HG02981 (cell line): ENCODE measurements around the gene SF3A2.
"Not testable (repeated sequence)": the region's sequence is repeated elsewhere in the genome, so short reads cannot be mapped to it uniquely, and the experiment has no call there.

ENCODE experiments used
- ATAC-seq: cut with Tn5 transposase; IDR thresholded peaks from one replicate; pipeline ENCODE4 v1.9.1; 2021; ENCODE audit warnings: mild to moderate bottlenecking, moderate library complexity; ENCODE audit not compliant: unreplicated experiment

SF3A2 gene

DNA sequence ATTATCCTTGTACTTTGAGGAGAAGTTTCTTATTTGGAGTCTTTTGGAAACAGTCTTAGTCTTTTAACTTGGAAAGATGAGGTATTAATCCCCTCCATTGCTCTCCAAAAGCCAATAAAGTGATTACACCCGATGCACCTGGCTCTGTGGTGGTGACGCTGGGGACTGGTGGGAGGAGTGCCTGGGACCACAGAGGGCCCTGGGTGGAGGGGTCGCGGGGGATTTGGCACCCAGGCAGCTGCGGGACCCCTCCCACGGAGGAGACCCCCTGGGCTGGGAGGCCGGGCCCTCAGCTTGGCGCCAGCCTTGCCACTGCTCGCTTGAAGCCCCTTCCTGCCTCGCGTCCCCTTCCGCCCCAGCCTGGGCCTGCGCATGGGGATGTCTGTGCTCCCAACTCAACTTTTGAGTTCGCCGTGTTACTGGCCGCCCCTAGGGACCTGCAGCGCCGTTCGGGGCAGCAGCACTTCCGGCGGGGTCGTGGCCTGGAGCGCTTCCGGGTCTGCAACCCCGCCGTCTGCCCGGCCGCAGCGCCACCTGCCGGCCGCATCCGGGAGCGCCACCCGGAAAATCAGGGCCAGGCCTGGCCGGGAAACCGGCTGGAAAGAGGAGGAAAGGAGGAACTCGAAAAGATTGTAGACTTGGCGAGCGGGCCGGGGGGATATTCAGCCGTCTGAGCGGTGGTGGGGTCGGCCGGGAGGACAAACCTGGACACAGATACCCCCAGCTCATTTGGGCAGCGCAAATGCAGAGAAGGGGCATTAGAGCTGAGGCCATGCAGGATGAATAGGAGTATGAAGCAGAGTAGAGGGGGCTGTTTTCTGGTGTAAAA is 36.9 kb downstream of the SF3A2 start:
- peak; percentile 30 for ATAC-seq

DNA sequence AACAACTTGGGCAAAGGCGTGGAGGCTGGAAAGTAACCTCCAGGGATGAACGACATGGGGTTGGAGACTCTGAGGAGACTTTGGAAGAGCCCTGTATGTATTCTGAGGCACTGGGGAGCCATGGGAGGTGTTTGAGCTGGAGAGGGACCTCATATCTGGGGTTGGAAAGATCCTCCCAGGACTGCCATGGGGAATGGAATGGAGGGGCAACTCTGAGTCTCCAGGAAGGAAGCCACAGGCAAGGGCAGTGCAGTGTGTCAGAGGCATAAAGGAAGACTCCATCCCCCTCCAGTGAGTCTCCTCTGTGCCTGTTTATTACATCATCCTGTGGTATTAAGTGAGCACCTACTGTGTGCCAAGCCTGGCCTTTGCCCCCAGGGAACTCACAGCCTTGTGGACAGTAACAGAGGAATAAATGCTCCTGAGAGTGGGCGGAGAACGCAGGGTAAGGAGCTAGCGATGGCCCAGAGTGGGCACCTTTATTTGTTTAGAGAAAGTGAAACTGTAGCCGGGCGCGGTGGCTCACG is 37.6 kb downstream of the SF3A2 start:
- ATAC-seq: no peak

DNA sequence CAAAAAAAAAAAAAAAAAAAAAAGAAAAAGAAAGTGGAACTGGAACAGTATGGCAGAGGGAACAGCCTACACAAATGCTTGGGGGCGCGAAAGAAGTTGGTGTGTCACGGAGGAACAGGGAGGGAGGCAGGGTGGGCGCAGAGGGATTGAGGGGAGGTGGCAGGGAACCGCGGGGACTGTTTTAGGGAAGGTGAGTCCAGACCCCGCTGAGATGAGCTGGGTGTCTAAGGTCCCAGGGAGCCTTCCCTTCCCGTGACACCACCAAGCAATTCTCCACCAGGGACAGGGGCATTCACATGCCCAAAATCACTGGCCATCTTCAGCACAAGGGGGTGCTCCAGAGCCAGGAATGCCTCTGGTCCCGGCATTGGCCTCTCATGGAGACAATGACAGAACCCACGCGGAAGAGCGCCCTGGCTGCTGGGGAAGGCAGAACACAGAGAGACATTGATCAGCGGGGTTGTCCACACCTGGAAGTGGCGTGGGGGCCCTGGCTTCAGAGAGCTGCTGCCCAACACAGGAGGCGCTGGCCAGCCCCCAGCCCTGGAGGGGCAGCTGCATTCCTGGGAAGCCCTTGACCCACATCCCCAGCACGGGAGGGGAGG is 38.4 kb downstream of the SF3A2 start:
- no peak for ATAC-seq

DNA sequence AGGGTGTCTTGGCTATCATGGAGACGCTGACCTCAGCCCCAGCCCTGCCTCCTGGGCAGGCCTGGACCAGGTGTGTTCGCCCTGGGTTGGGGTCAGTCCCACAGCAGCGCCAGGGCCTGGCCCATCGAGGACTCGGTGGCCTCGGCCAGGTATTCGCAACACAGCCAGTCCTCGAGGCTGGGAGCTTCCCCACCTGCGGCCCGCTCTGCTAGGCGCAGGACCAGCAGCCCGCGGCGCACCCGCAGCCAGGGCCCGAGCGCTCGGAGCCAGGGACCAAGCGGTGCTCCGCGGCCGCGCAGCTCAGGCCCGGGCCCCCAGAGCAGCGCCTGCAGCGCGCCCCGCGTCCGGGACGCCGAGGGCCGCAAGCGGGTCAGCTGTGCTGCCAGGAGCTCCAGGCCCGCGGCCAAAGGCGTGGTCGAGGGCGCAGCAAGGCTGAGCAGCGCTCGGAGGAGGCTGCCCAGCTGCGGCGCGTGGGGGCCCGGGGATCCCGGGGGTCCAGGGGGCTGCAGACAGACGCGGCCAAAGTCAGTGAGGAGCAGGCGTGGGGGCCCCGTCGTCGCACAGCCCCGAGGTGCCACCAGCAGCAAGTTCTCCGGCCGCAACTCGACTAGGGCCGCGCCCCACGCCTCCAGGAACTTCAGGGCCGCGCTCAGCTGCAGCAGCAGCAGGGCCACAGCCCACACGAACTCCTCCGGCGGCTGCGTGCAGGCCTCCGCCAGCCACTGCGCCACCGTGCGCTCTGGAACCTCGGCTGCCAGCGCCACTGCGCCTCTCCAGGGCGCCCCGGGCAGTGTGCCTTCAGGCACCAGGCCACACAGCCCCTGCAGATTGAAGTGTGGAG is 39.2 kb downstream of the SF3A2 start:
- ATAC-seq: no peak

DNA sequence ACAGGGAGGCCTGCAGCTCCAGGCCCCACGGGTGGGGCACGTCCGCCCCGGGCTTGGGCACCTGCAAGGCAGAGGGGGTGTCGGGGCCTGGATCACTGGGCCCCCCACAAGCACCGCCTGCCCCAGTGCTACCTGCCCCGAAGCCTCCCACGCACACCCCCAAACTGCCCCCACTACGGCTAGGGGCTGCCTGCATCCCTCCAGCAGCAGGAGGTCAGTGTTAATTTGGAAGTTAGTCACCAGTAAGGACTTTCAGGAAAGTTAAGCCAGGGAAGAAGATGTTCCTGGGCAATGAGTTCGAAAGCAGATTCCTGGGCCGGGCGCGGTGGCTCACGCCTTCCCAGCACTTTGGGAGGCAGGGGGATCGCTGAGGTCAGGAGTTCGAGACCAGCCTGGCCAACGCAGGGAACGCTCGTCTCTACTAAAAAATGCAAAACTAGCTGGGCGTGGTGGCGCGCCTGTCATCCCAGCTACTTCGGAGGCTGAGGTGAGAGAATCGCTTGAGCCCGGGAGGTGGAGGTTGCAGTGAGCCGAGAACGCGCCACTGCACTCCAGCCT is 39.9 kb downstream of the SF3A2 start:
- ATAC-seq: no peak

DNA sequence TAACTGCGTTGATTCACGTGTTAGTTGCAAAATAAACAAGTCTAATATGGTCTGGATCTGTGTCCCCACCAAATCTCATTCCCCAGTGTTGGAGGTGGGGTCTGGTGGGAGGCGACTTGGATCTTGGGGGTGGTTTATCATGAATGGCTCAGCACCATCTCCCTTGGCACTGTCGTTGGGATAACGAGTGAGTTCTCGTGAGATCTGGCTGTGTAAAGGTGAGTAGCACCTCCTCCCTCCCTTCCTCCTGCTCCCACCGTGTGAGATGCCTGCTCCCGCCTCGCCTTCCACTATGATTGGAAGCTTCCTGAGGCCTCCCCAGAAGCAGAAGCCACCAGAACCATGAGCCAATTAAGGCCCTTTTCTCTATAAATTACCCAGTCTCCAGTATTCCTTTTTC is 40.5 kb downstream of the SF3A2 start:
- ATAC-seq: no peak

DNA sequence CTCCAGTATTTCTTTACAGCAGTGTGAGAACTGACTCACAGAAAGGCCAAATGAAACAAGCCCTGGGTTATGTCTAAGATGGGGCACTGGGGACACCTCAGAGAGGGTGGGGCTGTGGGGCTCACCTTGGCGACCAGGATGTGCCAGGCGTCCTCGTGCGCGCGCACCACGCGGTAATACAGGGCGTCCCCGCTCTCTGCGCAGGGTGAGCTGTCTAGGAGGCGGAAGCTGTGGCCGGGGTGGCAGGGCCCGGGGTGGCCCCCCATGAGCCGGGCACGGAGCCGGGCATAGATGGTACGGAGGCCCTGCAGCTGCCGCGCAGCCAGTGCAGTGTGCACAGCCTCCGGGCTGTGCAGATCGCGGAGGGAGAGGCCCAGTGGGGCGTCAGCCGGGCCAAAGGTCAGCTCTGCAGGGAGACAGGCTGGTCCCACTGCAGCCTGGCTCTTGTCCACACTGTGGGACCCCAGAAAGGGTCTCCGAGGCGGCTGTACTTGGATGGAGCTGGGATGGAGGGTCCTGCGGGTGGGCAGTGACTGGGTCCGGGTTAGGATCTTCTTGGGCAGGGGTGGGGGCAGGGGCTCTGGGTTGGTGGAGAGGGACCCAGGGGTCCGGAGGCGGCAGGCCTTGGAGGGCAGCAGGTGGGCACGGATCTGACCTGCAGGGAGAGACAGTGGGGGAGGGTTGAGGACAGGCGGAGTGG is 42.0 kb downstream of the SF3A2 start:
- no peak for ATAC-seq

DNA sequence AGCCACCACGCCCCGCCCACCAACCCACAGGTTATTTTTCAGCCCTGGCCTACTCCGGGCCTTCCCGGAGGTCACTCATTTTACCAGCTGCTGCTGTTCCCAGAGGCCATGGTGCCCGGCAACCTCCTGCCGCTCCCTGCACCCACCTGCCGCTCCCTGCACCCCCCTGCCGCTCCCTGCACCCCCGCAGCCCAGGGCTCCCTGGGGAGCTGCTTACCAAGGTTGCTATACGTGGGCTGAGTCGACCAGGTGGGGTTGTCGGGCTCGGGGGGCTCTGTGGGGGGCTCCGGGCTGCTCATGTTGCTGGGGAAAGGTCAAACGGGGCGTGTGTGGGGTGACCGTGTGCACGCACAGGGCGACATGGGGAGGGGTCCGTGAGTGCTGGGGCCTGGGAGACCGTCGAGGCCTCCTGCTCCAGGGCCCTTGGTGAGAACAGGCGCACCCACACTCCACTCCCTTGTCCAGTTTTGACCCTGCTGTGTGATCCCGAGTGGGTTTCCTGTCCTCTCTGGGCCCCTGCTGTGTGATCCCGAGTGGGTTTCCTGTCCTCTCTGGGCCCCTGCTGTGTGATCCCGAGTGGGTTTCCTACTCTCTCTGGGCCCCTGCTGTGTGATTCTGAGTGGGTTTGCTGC is 44.1 kb downstream of the SF3A2 start:
- no peak for ATAC-seq

DNA sequence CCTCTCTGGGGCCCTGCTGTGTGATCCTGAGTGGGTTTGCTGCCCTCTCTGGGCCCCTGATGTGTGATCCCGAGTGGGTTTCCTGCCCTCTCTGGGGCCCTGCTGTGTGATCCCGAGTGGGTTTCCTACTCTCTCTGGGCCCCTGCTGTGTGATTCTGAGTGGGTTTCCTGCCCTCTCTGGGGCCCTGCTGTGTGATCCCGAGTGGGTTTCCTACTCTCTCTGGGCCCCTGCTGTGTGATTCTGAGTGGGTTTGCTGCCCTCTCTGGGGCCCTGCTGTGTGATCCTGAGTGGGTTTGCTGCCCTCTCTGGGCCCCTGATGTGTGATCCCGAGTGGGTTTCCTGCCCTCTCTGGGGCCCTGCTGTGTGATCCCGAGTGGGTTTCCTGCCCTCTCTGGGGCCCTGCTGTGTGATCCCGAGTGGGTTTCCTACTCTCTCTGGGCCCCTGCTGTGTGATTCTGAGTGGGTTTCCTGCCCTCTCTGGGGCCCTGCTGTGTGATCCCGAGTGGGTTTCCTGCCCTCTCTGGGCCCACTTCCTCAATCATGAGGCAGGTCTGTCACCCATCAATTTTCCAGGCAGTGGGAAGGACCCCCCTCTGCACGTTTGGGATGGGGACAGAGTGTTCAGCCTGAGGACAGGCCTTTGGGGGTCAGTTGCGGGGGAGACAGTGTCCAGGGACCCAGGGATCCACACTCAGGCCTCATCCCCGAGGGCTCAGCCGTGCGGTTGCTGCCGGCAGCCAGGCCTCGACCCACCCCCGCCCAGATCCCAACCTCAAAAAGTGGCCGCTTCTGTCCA is 44.8 kb downstream of the SF3A2 start:
- not testable (repeated sequence) for ATAC-seq

DNA sequence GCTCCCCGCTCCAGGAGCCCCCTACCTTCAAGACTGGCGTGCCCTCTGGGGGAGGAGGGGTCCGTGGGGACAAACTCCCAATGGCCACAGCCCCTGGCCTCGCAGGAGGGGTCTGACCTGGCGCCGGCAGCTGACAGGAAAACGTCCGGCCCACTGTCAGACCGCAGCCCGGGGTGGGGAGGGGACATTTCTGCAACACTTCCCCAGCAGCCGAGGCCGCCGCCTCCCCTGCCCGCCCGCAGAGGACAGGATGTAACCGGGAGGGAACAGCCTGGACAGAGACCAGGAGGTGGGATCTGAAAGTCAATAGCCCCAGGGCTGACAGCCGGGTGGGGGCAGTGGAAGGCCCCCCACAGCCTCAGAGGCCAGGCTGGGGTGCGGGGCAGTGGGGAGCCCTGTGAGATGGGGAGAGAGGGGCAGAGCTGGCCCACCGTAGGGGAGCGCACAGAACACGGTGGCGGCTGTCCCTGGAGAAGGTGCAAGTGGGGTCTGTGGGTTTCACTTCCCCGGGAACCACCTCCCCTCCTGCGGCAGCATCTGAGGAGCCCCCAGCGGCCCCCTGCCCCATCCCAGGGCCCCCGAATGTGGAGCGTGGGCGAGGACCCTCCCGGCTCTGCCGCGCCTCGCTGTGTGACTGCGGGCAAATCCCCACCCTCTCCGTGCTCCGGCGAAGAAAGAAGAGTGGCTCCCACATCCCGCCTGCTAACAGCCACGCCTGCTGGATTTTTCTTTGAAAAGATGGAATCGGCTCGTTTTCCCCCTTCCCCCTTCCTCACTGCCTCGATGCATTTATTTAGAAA is 45.6 kb downstream of the SF3A2 start, which contains the start of gene PEAK3:
Gene PEAK3 (minus strand): TSS at position 114 of the 800 bp plus-strand sequence. CDS start 1,244 bp downstream, outside the sequence.
- ATAC-seq: no peak

DNA sequence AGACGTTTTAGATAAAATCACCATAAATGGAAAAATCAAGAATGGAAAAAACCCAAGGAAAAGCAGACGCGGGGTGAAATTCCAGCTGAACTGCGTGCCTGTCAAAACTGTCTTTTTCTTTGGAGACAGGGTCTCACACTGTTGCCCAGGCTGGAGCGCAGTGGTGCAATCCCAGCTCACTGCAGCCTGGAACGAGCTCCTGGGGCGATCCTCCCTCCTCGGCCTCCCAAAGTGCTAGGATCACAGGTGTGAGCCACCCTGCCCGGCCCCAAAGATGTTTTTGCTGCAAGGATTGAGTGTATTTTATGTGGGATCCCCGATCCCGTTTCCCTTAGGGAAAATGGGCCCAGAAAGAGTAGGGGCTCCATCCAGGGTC is 46.2 kb downstream of the SF3A2 start:
- ATAC-seq: no peak

DNA sequence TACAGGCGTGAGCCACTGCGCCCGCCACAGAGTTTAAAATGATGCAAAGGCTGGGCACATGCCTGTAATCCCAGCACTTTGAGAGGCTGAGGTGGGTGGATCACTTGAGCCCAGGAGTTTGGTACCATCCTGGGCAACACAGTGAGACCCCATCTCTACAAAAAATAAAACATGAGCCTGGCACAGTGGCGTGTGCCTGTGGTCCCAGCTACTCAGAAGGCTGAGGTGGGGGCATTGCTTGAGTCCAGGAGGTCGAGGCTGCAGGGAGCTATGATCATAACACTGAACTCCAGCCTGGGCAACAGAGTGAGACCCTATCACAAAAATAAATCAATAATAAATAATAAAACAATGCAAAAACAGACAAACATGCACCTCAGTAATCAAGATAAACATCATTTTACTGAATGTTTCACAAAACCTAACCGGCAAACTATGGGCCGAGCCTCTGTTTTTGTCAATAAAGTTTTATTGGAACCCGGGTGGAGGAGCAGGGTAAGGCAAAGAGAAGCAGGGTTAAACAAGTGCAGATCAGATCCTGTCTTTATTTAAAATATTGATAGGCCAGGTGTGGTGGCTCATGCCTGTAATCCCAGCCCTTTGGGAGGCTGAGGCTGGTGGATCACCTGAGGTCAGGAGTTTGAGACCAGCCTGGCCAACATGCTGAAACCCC is 47.3 kb downstream of the SF3A2 start:
- ATAC-seq: no peak

DNA sequence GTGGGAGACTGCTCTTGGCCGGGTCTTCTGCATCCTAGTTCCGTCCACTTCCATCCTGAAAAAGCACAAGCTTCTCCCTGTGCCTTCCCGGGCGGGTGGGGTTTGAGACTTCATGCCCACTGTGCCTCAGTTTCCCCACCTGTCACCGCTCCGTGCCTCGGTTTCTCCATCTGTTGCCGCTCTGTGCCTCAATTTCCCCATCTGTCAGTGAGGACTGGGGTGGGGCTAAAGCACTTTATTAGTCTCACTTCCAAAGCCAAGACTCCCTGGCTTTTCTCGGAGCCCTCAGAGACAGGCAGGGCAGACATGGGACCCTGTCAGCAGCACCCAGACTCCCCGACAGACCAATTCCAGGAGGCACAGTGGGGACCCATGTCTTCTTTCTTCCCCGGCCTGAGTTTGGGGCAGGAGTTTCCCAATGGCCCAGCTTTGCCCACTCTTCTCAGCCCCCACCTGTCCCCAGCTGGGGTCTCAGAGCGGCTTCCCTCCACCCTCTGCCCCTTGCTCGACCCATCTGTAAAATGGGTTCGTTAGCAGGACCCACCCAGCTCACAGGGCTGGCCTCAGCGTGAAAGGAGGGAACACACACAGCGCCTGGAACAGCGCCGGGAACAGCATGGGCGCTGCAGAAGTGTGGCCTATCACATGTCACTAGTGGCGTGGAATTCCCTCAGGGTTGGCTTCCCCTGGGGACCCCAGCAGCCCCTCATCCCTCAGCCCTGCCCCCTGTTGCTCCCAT is 49.9 kb downstream of the SF3A2 start:
- no peak for ATAC-seq

DNA sequence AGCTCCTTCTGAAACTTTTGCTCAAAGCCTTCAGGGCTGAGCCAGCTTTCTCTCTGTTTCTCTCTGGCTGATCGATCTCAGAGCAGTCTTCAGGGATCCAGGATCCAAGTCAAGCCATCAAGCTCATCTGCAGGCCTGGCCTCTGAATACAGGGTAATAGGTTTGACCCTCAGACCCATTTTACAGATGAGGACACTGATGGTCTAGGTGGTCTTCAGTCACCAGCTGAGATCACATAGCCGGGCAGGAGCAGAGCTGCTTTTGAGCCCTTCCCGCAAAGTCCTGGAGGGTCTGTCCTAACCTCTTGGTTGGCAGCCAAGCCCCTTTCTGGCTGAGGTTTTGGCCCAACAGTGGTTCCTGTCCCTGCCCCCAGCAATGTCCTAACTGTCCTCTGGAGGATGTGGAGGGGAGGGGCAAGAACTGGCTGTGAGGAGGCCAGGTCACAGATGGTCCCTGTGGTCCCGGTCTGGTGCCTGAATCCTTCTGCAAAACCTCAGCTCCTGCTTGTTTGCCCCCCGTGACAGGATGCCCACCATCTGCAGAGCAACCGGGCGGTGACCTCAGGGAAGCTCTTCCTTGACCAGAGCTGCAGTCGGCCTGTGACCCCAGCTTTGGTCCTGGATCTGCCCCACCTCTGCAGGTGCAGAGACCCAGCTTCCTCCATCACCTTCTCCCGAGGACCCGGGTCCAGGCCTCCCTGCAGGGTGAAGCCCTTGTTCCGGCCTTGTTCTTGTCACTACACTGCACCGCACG is 51.1 kb downstream of the SF3A2 start:
- no peak for ATAC-seq

DNA sequence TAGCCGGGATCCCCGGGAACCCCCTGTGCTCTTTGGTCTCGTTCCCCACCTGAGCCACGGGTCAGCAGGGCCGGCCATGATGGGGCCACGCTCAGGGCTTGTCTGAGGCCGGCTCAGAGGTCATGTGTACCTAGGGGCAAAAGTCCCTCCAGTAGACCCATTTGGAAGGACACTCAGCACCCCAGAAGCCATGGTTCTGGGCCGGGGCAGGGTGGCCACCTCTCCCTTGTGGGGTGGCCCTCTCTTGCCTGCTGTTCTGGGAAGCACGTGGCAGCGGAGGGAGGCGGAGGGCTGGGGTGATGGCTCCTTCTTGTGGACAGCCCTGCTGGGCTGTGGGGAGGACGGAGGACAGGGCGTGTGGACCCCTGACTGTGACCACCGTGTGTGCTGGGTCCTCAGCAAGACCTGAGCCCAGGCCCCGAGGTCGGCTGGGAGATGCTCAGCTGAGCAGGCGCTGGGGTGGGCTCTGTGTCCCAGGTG is 51.8 kb downstream of the SF3A2 start:
- ATAC-seq: no peak
